Panc1 (cell line): ENCODE data around the gene GOLPH3. TPM values are rescaled to one million over a fixed set of nuclear protein-coding genes. Genes with fewer than 3 reads are reported as not detected.
A peak's percentile ranks its signal among the peaks of the same experiment; 100 is the strongest.

Experiments
- ATAC-seq: fragments of 200-7000 bp; cut with Tn5 transposase; 2 replicates; pipeline ENCODE4 v1.9.1; 2020; ENCODE audit warnings: mild to moderate bottlenecking, moderate library complexity
- BruUV-seq: library from RNA; stranded (reverse); fragments of 400-500 nt; replicated peaks from 2 replicates; lab custom pipeline; 2021; lab: Mats Ljungman, UMichigan
- CTCF ChIA-PET: fragments of 300-600 bp; sonication (Branson Sonifier 250); formaldehyde crosslinking; loops from one replicate; lab custom pipeline; 2022; ENCODE audit warnings: antibody characterized with exemption; lab: Charles Lee
- POLR2A ChIA-PET: fragments of 300-600 bp; sonication (Branson Sonifier 250); formaldehyde crosslinking; loops from one replicate; lab custom pipeline; 2022; ENCODE audit warnings: antibody characterized with exemption; lab: Charles Lee
- DNase-seq: peaks from one replicate; pipeline ENCODE4 v3.0.0-alpha.2; 2010; ENCODE audit warnings: low read depth, low spot score
- H3K27ac ChIP-seq: 2 replicates; pipeline ENCODE4 v1.5.1; 2011; ENCODE audit warnings: mild to moderate bottlenecking, low read length, inconsistent platforms
- H3K27me3 ChIP-seq: fragments of 200-500 bp; sonication (Bioruptor generic); 2 replicates; pipeline ENCODE4 v1.6.0; 2014; ENCODE audit warnings: low read length, inconsistent platforms; ENCODE audit not compliant: control insufficient read depth, insufficient read depth
- H3K36me3 ChIP-seq: fragments of 200-500 bp; sonication (Bioruptor generic); 2 replicates; pipeline ENCODE4 v1.5.1; 2014; ENCODE audit warnings: inconsistent platforms, mild to moderate bottlenecking, low read length, moderate library complexity; ENCODE audit not compliant: control insufficient read depth, insufficient read depth
- H3K4me1 ChIP-seq: 2 replicates; pipeline ENCODE4 v1.5.1; 2011; ENCODE audit warnings: inconsistent platforms, mild to moderate bottlenecking, low read length, moderate library complexity; ENCODE audit not compliant: control insufficient read depth, insufficient read depth
- H3K4me3 ChIP-seq, 2 experiments: 2 replicates each; pipeline ENCODE4 v1.5.1; 2011 to 2012; ENCODE audit warnings: low read depth in 2 of 2, low read length in 2 of 2, mild to moderate bottlenecking in 2 of 2, inconsistent platforms in 1 of 2, moderate library complexity in 1 of 2
- H3K9me3 ChIP-seq: fragments of 200-500 bp; sonication (Bioruptor generic); 2 replicates; pipeline ENCODE4 v1.5.1; 2014; ENCODE audit warnings: low read depth, mild to moderate bottlenecking, inconsistent platforms, low read length, moderate library complexity; ENCODE audit not compliant: control insufficient read depth, insufficient read depth
- POLR2AphosphoS5 ChIP-seq: IDR thresholded peaks from 2 replicates; pipeline ENCODE4 v1.6.1; 2012; ENCODE audit warnings: mild to moderate bottlenecking, low read depth, low read length, moderate library complexity
- SIN3A ChIP-seq: IDR thresholded peaks from 2 replicates; pipeline ENCODE4 v1.6.1; 2012; ENCODE audit warnings: low read depth, mild to moderate bottlenecking, low read length, moderate library complexity, borderline replicate concordance; ENCODE audit not compliant: insufficient read depth
- TCF7L2 ChIP-seq: IDR thresholded peaks from 2 replicates; pipeline ENCODE4 v1.6.1; 2011; ENCODE audit warnings: mild to moderate bottlenecking, low read depth, low read length, inconsistent platforms
- in situ Hi-C: cut with HindIII; loops from 2 replicates; pipeline ENCODE4 v1.10.0; 2016; ENCODE audit warnings: low sequenced_read_pairs, low pct_unique_long_range_greater_than_20kb
- intact Hi-C: fragments of 100-400 bp; cut with micrococcal nuclease; formaldehyde crosslinking; loops from one replicate; pipeline ENCODE4 v1.10.0; 2022; ENCODE audit not compliant: unreplicated experiment
- total RNA-seq: library from RNA; stranded (reverse); gene quantifications from one replicate; pipeline ENCODE4 v1.2.1, GENCODE V29; 2021; ENCODE audit not compliant: unreplicated experiment
- TF ChIP-seq, protein P1 (sequence below), 2 experiments: IDR thresholded peaks; 2 replicates each; pipeline ENCODE4 v1.6.1; 2011 to 2012; ENCODE audit warnings: low read depth in 2 of 2, control low read depth in 1 of 2, low read length in 1 of 2, mild to moderate bottlenecking in 1 of 2, moderate library complexity in 1 of 2; ENCODE audit not compliant: insufficient read depth in 1 of 2
- TF ChIP-seq, protein P2 (sequence below): fragments of 450-650 bp; IDR thresholded peaks from 2 replicates; pipeline ENCODE4 v1.5.1; 2017; ENCODE audit warnings: mild to moderate bottlenecking

Gene GOLPH3
- total RNA-seq, 1 experiment from 2014 or later = 89.7 TPM

DNA sequence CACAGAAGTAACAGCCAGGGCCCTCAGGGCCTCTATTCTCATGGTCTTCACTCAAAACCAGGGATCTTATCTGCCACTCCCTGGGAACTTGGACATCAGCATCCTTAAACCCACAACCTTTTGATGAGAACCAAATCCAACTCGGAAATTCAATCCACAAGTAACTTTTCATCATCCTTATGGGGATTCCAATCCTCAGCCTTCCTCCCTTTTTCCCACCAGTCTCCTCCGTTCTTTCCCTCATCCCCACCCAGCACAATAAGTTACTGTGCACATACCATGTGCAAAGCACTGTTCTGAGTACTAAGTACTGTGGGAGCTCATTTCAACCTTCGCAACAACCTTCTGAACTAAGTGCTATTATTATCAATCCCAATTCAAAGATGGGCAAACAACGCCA lies 17.0 kb downstream of the GOLPH3 start:
- POLR2A ChIA-PET = no interaction called here
- no peaks in the 10 kb centered on the region; the same call in 1 of the 2 replicates for H3K4me1 ChIP-seq

DNA sequence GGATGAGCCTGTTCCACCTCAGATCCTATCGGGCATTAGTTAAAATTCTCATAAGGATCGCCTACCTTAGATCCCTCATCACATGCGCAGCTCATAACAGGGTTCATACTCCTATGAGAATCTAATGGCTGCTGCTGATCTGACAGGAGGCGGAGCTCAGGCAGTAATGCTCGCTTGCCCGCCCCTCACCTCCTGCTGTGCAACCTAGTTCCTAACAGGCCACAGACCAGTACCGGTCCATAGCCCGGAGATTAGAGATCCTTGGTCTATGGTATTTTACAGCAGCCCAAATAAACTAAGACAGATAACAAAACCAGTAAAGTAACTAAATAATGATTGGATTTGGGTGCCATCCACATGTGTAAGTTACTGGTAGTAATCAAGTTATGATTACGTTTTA lies 17.5 kb downstream of the GOLPH3 start:
- TF ChIP-seq, protein P1, sequence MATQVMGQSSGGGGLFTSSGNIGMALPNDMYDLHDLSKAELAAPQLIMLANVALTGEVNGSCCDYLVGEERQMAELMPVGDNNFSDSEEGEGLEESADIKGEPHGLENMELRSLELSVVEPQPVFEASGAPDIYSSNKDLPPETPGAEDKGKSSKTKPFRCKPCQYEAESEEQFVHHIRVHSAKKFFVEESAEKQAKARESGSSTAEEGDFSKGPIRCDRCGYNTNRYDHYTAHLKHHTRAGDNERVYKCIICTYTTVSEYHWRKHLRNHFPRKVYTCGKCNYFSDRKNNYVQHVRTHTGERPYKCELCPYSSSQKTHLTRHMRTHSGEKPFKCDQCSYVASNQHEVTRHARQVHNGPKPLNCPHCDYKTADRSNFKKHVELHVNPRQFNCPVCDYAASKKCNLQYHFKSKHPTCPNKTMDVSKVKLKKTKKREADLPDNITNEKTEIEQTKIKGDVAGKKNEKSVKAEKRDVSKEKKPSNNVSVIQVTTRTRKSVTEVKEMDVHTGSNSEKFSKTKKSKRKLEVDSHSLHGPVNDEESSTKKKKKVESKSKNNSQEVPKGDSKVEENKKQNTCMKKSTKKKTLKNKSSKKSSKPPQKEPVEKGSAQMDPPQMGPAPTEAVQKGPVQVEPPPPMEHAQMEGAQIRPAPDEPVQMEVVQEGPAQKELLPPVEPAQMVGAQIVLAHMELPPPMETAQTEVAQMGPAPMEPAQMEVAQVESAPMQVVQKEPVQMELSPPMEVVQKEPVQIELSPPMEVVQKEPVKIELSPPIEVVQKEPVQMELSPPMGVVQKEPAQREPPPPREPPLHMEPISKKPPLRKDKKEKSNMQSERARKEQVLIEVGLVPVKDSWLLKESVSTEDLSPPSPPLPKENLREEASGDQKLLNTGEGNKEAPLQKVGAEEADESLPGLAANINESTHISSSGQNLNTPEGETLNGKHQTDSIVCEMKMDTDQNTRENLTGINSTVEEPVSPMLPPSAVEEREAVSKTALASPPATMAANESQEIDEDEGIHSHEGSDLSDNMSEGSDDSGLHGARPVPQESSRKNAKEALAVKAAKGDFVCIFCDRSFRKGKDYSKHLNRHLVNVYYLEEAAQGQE (IDR thresholded peaks at IDR 0.05; ENCODE audit: insufficient read depth in 1 of 2, low read depth in 2 of 2, low read length in 1 of 2) = no peak
- TF ChIP-seq SIN3A = no peak
- no peak for TF ChIP-seq POLR2AphosphoS5
- TF ChIP-seq TCF7L2 = no peak
- TF ChIP-seq, protein P2, sequence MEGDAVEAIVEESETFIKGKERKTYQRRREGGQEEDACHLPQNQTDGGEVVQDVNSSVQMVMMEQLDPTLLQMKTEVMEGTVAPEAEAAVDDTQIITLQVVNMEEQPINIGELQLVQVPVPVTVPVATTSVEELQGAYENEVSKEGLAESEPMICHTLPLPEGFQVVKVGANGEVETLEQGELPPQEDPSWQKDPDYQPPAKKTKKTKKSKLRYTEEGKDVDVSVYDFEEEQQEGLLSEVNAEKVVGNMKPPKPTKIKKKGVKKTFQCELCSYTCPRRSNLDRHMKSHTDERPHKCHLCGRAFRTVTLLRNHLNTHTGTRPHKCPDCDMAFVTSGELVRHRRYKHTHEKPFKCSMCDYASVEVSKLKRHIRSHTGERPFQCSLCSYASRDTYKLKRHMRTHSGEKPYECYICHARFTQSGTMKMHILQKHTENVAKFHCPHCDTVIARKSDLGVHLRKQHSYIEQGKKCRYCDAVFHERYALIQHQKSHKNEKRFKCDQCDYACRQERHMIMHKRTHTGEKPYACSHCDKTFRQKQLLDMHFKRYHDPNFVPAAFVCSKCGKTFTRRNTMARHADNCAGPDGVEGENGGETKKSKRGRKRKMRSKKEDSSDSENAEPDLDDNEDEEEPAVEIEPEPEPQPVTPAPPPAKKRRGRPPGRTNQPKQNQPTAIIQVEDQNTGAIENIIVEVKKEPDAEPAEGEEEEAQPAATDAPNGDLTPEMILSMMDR = no peak
- in situ Hi-C loops = no loop called here
- ATAC-seq = peak; percentile 28; the same call in 1 of the 2 replicates

More for the DNA sequence above, 17.0 kb downstream of the GOLPH3 start:
- H3K4me3 ChIP-seq = no peak overlapping the region
- no peak for ATAC-seq
- no peak for TF ChIP-seq POLR2AphosphoS5
- TF ChIP-seq, protein P1 (IDR thresholded peaks at IDR 0.05; ENCODE audit: insufficient read depth in 1 of 2, low read depth in 2 of 2, low read length in 1 of 2) = no peak
- no peak for TF ChIP-seq SIN3A
- no peak for TF ChIP-seq TCF7L2
- TF ChIP-seq, protein P2 = no peak
- no peak overlapping the region for H3K27ac ChIP-seq
- CTCF ChIA-PET = no interaction called here
- no peaks in the 10 kb centered on the region for H3K27me3 ChIP-seq
- no peaks in the 10 kb centered on the region for H3K9me3 ChIP-seq
- no peak for DNase-seq
- in situ Hi-C loops = no loop called here
- no peaks in the 10 kb centered on the region for H3K36me3 ChIP-seq
- no TSS peak for BruUV-seq
- intact Hi-C loops = no loop called here

More for the DNA sequence above, 17.5 kb downstream of the GOLPH3 start:
- no TSS peak for BruUV-seq
- Histone ChIP-seq H3K4me1 (no peaks in the 10 kb centered on the region; the same call in 1 of the 2 replicates), H3K36me3 (no peaks in the 10 kb centered on the region), H3K4me3 (no peak overlapping the region), H3K27ac (no peak overlapping the region), H3K27me3 (no peaks in the 10 kb centered on the region), H3K9me3 (no peaks in the 10 kb centered on the region)
- CTCF ChIA-PET = no interaction called here
- no peak for DNase-seq
- POLR2A ChIA-PET = no interaction called here
- intact Hi-C loops = no loop called here
